DLD1 (cell line): ENCODE data around the gene CFL2.
"Not testable (repeated sequence)": the region's sequence is repeated elsewhere in the genome, so short reads cannot be mapped to it uniquely, and the experiment has no call there.

Experiments
- in situ Hi-C: cut with HindIII; loops from 2 replicates; pipeline ENCODE4 v1.10.0; 2017; ENCODE audit warnings: low sequenced_read_pairs

CFL2 gene

DNA sequence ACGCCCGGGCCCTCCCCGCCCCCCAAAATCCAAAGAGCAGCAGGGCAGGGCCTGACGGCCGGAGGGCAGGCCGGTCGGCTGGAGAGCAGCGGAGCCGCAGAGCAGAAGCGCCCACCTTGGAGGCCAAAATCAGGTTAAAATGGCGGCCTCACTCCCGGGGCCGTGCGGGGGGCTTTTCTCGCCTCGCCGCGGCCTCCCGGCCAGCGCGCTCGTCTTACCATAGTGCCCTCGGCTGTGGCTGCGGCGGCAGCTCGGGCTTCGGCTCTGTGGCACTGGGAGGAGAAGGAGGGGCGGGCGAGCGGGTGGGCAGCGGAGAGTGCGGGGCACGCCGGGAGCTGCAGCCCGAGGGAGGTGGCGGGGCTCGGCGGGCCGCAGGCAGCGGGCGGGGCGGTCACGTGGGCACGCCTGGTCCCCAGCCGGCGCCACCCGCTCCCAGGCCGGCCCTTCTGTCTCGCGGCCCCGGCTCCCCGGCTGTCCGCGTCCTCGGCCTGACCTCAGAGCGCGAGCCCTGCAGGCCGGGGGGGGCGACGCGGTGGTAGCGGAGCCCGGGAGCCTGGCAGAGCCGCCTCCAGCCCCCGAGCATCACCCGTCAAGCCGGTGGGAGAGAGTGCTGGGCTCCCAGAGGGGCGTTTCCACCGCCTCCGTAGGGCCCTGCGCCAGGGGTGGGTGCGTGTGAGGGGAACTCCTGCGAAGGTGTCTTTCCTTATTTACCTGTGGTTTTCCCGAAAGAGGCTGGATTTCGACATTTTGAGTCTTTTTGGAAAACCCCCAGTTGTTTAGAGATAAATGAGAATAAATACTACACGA, at the start of gene CFL2:
TSS of gene CFL2 (minus strand) at position 274 of the 807 bp plus-strand sequence. CDS start at position 221, 53 bp downstream.
- in situ Hi-C loops, result no loop called here

DNA sequence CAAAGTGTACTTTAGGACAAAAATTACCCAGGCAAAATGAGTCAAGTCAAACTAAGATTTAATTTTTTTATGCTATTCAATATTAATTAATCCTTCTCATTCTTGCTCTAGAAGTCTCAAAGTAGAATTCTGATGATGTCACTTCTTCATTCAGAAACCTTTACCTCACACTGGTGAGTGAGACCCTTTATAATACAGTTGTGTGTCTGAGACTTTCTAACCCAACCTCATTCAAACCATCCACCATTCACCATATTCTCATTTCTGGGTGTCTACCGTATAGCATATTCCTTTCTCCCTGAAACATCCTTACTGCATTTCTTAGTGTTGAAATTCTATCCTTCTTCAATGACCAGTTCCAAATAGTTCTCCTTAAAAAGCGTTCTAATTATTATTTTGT, 40.8 kb upstream of the CFL2 start:
- in situ Hi-C loops, result no loop called here

DNA sequence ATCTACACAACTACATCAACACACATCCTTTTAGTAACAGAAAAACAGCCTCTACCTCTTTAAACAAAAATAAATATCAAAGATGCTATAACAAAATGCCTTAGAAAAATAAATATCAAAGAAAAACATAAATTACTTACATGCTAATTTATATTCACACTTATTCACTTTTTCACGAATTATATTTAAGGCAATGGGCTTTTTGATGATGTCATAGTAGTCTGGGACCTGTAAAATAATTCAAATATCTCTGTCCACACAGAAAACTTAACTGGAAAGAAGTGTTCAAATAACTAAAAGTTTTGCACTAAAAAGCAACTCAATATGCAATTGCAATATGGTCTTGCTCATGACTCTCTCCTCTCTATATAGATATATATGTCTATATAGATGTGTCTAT, 40.3 kb upstream of the CFL2 start:
- in situ Hi-C loops, result no loop called here

DNA sequence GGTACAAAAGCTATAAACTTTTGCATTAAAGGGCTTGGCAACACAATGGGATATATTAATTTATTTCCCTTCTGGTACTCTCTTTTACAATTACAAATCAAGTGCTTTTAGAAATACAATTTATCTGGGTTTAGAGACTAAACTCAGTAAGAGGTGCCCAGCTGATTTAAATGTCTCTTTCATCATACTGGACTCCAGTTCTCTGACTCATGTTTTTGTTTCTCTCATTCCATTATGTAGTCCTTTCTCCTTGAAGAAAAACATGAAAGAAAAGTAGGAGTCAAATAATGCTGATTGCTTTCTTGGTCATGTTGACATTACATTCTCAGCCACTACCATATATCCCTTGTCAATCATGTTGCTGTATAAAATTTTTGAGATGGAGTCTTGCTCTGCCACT, 36.3 kb upstream of the CFL2 start:
- in situ Hi-C loops, result no loop called here

DNA sequence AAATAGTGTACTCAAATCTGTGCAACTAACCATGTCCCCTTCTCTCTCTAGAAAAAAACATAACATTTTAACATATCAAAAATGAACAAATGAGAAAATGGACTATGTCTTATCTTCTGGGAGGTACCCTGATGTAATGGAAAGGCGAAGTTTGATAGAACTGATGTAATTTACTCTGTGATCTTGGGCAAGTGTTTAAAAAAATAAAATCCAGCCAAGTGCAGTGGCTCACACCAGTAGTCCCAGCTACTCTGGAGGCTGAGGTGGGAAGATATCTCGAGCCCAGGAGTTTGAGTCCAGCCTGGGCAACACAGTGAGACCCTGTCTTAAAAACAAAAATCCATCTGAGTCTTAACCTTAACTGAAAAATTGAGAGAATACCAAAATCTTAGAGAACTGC, 35.8 kb upstream of the CFL2 start:
- in situ Hi-C loops, result no loop called here

DNA sequence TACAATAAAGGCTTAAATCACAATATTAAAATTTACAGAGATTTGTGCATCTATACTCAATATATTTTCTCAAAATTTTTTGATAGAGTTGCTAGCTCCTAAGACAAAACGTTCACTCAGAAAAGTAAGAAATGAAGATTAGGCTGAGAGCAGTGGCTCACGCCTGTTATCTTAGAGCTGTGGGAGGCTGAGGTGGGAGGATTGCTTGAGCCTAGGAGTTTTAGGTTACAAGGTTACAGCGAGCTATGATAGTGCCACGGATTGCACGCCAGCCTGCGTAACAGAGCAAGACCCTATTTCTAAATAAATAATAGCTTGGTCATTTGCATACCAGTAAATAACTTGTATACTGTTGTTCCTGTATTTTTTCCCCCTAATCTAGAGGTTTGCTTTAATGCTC, 35.0 kb upstream of the CFL2 start:
- in situ Hi-C loops, result no loop called here

DNA sequence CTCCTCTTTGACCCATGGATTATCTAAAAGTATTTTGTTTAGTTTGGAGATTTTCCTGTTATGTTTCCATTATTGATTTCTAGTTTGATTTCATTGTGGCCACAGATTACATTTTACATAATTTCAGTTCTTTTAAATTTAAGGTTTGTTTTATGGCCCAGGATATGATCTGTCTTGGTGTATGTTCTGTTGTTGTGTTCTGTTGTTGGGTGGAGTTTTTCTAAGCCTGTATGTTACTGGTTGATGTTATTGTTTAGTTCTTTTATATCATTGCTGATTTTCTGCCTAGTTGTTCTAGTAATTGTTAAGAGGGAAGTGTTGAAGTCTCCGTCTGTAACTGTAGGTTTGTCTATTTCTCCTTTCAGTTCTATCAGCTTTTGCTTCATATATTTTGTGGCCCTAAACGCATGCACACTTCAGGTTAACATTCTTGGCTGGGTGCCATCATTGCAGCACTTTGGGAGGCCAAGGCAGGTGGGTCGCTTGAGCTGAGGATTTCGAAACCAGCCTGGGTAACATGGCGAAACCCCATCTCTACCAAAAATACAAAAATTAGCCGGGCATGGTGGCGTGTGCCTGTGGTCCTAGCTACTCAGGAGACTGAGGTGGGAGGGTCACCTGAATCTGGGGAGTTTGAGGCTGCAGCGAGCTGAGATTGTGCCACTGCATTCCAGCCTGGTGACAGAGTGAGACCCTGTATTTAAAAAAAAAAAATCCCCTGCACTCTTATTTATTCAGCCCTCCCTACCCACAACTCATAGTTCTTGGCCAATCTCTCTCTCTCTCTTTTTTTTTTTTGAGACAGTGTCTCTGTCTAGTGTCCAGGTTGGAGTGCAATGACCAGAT, 28.1 kb upstream of the CFL2 start:
- in situ Hi-C loops, result no loop called here

- in situ Hi-C loops, result no loop called here
These were observed 27.4 kb upstream of the CFL2 start for GRCh38 chr14:34741840-34742239.

- in situ Hi-C loops, result not testable (repeated sequence)
These were observed 25.7 kb upstream of the CFL2 start for GRCh38 chr14:34740139-34740538.

DNA sequence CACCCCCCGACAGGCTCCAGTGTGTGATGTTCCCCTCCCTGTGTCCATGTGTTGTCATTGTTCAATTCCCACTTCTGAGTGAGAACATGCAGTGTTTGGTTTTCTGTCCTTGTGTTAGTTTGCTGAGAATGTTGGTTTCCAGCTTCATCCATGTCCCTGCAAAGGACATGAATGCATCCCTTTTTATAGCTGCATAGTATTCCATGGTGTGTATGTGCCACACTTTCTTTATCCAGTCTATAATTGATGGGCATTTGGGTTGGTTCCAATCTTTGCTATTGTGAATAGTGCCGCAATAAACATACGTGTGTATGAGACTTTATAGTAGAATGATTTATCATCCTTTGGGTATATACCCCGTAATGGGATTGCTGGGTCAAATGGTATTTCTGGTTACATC, 22.7 kb upstream of the CFL2 start:
- in situ Hi-C loops, result not testable (repeated sequence)

GRCh38 chr14:34733245-34733644, 18.9 kb upstream of the CFL2 start:
- in situ Hi-C loops, result no loop called here

- in situ Hi-C loops, result no loop called here
These were observed 18.4 kb upstream of the CFL2 start for GRCh38 chr14:34732802-34733201.

DNA sequence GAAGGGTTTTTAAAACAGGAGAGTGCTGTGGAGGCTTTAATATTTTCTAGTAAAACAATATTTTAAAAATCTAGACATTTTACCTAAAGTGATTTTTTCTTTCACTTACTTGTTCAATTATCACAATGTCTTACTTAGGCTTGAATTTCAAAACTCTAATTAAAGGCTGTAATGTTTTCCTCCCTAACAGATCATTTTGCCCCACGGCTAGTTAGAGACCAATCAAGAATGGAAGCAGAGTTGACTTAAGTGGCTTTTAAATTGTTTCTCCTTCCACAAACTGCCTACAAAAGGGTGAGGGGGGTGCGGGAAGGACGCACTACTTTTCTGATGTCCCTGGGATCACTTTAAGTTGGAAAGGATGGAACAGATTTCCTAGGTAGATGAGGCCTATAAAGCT, 9.5 kb upstream of the CFL2 start:
- in situ Hi-C loops, result no loop called here

GRCh38 chr14:34722723-34723545, 8.5 kb upstream of the CFL2 start:
- in situ Hi-C loops, result no loop called here

- in situ Hi-C loops, result no loop called here
These were observed 6.7 kb upstream of the CFL2 start for GRCh38 chr14:34721129-34721528.

- in situ Hi-C loops, result no loop called here
These were observed 4.4 kb upstream of the CFL2 start for GRCh38 chr14:34718750-34719304.

DNA sequence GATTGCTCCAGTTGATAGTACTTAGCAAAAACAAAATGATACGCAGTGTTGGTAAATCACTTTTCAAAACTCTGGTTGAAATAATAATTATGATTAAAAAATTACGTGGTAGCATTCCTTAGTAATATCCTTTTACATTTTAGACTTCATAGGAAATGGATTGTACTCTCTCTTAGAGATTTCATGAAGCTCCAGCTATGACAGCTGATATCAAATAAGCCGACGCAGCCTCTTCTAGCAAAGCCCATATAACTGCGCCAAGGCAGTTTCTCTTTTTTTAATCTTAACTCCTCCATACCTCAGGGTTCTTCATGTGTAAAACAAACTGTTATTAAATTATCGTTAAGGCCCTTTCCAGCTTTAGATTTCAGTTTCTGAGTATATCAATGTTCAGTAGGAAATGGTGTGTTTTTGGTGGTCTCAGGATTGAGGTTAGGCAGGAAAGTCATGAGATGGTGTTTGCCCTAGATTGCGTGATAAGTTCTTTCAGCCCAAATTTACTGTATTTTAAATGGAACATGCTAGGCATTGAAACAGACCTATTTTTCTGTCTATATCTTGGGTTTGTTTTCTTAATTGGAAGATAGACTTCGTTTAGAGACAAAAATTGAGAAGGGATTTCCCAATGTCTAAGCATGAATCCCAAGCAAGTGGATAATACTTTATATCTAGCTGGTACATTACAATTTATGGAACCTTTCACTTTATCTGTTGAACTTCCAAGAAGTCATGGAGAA, 902 bp upstream of the CFL2 start:
- in situ Hi-C loops, result no loop called here

- in situ Hi-C loops, result no loop called here
These were observed 593 bp downstream of the CFL2 start for GRCh38 chr14:34713681-34714319.

- in situ Hi-C loops, result no loop called here
These were observed 1.2 kb downstream of the CFL2 start for GRCh38 chr14:34713122-34713680.
